ENCODE data around the gene BMAL2.

GRCh38 chr12:27285403-27285802 lies 47.2 kb upstream of the BMAL2 start:
- TF ChIP-seq CTCF (IDR thresholded peaks at IDR 0.05; ENCODE audit: insufficient read depth, low read length) (no peak), POLR2AphosphoS5 (IDR thresholded peaks at IDR 0.05; ENCODE audit: low read depth) (no peak), GABPA (IDR thresholded peaks at IDR 0.05; ENCODE audit: low read depth) (no peak), SPI1 (IDR thresholded peaks at IDR 0.05; ENCODE audit: borderline replicate concordance, low read depth) (no peak), REST (IDR thresholded peaks at IDR 0.05; ENCODE audit: insufficient replicate concordance, low read depth) (no peak)
